Cardiac muscle cell (in vitro differentiated cells and primary cell): ENCODE results near the gene RCBTB2. TPM values are rescaled to one million over a fixed set of nuclear protein-coding genes. Genes with fewer than 3 reads are reported as not detected.

Experiments
- DNase-seq, 2 donors: peaks; one replicate each; pipeline versions ENCODE4 v3.0.0 to v3.0.0-alpha.2; 2010 to 2017; ENCODE audit warnings: low read depth in 1 of 2, low spot score in 1 of 2
- H3K27ac ChIP-seq: fragments of 200-600 bp; sonication (generic); 2 replicates; pipeline ENCODE4 v1.5.1; 2016
- H3K27me3 ChIP-seq: fragments of 200-600 bp; sonication (generic); 2 replicates; pipeline ENCODE4 v1.6.0; 2016; ENCODE audit warnings: control low read depth
- H3K36me3 ChIP-seq: fragments of 200-600 bp; sonication (generic); 2 replicates; pipeline ENCODE4 v1.5.1; 2016; ENCODE audit warnings: control low read depth
- H3K4me1 ChIP-seq: fragments of 200-600 bp; sonication (generic); 2 replicates; pipeline ENCODE4 v1.8.1; 2017; ENCODE audit warnings: low read depth, mild to moderate bottlenecking, mixed run types
- H3K4me3 ChIP-seq: fragments of 200-600 bp; sonication (generic); 2 replicates; pipeline ENCODE4 v1.5.1; 2016; ENCODE audit warnings: mild to moderate bottlenecking
- H3K9me3 ChIP-seq: fragments of 200-600 bp; sonication (generic); 2 replicates; pipeline ENCODE4 v1.5.1; 2017; ENCODE audit warnings: low read depth, mild to moderate bottlenecking, control low read depth
- polyA plus RNA-seq: library from polyadenylated mRNA; unstranded; fragments of >200 nt; fragmentation: Nextera tagmentation; extraction: Ambion mirVana; gene quantifications from 2 replicates; pipeline ENCODE4 v1.2.1, GENCODE V29; 2016
- total RNA-seq: library from RNA; depleted of rRNA; stranded (reverse); fragments of >200 nt; gene quantifications from 2 replicates; pipeline ENCODE4 v1.2.3, GENCODE V29; 2016
- TF ChIP-seq, protein P1 (sequence below): IDR thresholded peaks from 2 replicates; pipeline ENCODE4 v1.5.1; 2012; ENCODE audit warnings: low read depth, mild to moderate bottlenecking, low read length

RCBTB2 gene
- total and polyA plus RNA-seq, 2 experiments from 2014 or later = 10.0 to 15.4 TPM

- H3K9me3 ChIP-seq = no peaks in the 10 kb centered on the region
- TF ChIP-seq, protein P1, sequence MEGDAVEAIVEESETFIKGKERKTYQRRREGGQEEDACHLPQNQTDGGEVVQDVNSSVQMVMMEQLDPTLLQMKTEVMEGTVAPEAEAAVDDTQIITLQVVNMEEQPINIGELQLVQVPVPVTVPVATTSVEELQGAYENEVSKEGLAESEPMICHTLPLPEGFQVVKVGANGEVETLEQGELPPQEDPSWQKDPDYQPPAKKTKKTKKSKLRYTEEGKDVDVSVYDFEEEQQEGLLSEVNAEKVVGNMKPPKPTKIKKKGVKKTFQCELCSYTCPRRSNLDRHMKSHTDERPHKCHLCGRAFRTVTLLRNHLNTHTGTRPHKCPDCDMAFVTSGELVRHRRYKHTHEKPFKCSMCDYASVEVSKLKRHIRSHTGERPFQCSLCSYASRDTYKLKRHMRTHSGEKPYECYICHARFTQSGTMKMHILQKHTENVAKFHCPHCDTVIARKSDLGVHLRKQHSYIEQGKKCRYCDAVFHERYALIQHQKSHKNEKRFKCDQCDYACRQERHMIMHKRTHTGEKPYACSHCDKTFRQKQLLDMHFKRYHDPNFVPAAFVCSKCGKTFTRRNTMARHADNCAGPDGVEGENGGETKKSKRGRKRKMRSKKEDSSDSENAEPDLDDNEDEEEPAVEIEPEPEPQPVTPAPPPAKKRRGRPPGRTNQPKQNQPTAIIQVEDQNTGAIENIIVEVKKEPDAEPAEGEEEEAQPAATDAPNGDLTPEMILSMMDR = no peak
- H3K4me3 ChIP-seq = no peak overlapping the region
- no peak for DNase-seq
- H3K27ac ChIP-seq = no peak overlapping the region
- no peaks in the 10 kb centered on the region for H3K27me3 ChIP-seq
- H3K4me1 ChIP-seq = no peaks in the 10 kb centered on the region
- no peaks in the 10 kb centered on the region for H3K36me3 ChIP-seq
Measured at GRCh38 chr13:48494874-48495273, 38.0 kb downstream of the RCBTB2 start.

GRCh38 chr13:48493851-48494250 lies 39.0 kb downstream of the RCBTB2 start:
- no peaks in the 10 kb centered on the region for H3K4me1 ChIP-seq
- H3K27ac ChIP-seq = no peak overlapping the region
- peaks cover 3% of the 10 kb centered on the region for H3K36me3 ChIP-seq
- TF ChIP-seq, protein P1 = no peak
- no peaks in the 10 kb centered on the region for H3K9me3 ChIP-seq
- H3K4me3 ChIP-seq = no peak overlapping the region
- H3K27me3 ChIP-seq = no peaks in the 10 kb centered on the region
- DNase-seq = peak in 1 of 2 donors; percentile 66

GRCh38 chr13:48493066-48493765 lies 39.7 kb downstream of the RCBTB2 start:
- no peaks in the 10 kb centered on the region for H3K4me1 ChIP-seq
- H3K4me3 ChIP-seq = no peak overlapping the region
- H3K27ac ChIP-seq = no peak overlapping the region
- TF ChIP-seq, protein P1 = no peak
- peak in 1 of 2 donors; percentile 42 for DNase-seq
- H3K9me3 ChIP-seq = no peaks in the 10 kb centered on the region
- peaks cover 3% of the 10 kb centered on the region for H3K36me3 ChIP-seq
- H3K27me3 ChIP-seq = no peaks in the 10 kb centered on the region

GRCh38 chr13:48492470-48493065 lies 40.3 kb downstream of the RCBTB2 start:
- Histone ChIP-seq H3K27me3 (no peaks in the 10 kb centered on the region), H3K27ac (no peak overlapping the region), H3K9me3 (no peaks in the 10 kb centered on the region), H3K4me1 (no peaks in the 10 kb centered on the region), H3K36me3 (peaks cover 3% of the 10 kb centered on the region), H3K4me3 (no peak overlapping the region)
- TF ChIP-seq, protein P1 = no peak
- DNase-seq = peak; percentile 11 to 91

DNA sequence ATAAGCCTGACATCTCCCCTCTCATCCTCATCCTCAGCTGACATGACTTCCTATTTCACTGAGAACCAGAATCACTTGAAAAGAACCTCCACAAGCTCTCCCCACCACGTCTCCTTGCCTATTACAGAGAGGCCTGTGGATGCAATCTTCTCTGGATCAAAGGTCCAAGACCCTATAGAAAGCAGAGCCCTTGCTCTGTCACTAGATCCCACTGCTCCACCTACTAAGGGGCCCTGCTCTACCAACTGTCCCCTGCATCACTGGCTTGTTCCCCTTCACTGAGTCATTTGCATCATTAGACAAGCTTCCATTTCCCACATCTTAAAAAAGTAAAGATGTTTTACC lies 40.8 kb downstream of the RCBTB2 start:
- DNase-seq = no peak
- Histone ChIP-seq H3K4me1 (no peaks in the 10 kb centered on the region), H3K36me3 (peaks cover 3% of the 10 kb centered on the region), H3K9me3 (no peaks in the 10 kb centered on the region), H3K4me3 (no peak overlapping the region), H3K27me3 (no peaks in the 10 kb centered on the region), H3K27ac (no peak overlapping the region)
- TF ChIP-seq, protein P1 = no peak
